H1 (cell line): Measurements from ENCODE around the gene SLC35B2. TPM values are rescaled to one million over a fixed set of nuclear protein-coding genes. Genes with fewer than 3 reads are reported as not detected.
A peak's percentile ranks its signal among the peaks of the same experiment; 100 is the strongest.

Experiments used
- CTCF ChIA-PET: fragments of 300-600 bp; sonication (Branson Sonifier 250); formaldehyde crosslinking; loops from one replicate; lab custom pipeline; 2021; ENCODE audit not compliant: partially characterized antibody; lab: Charles Lee
- POLR2A ChIA-PET: fragments of 300-600 bp; sonication (Branson Sonifier 250); formaldehyde crosslinking; loops from one replicate; lab custom pipeline; 2021; ENCODE audit warnings: inconsistent platforms; ENCODE audit not compliant: partially characterized antibody; lab: Charles Lee
- DNase-seq, 2 experiments: peaks; one replicate each; pipeline versions ENCODE4 v3.0.0 to v3.0.0-alpha.2; 2010 to 2022; ENCODE audit warnings: low spot score in 2 of 2, low read depth in 1 of 2, mixed read lengths in 1 of 2
- FAIRE-seq: peaks from 2 replicates; lab custom pipeline; 2011; peaks lifted over from hg19 to GRCh38; lab: Jason Lieb, UNC
- H2AFZ ChIP-seq: 2 replicates; pipeline ENCODE4 v1.8.1; 2012; ENCODE audit warnings: low read length, inconsistent platforms
- H2AK5ac ChIP-seq: 2 replicates; pipeline ENCODE4 v1.6.1; 2013; ENCODE audit warnings: low read depth, low read length
- H2BK120ac ChIP-seq: replicated peaks from 2 replicates; pipeline ENCODE3; 2013; ENCODE audit warnings: low read depth, low read length, inconsistent platforms
- H2BK12ac ChIP-seq: 2 replicates; pipeline ENCODE4 v1.6.1; 2013; ENCODE audit warnings: low read depth, low read length
- H2BK15ac ChIP-seq: 2 replicates; pipeline ENCODE4 v1.6.1; 2013; ENCODE audit warnings: low read length
- H2BK20ac ChIP-seq: 2 replicates; pipeline ENCODE4 v1.6.1; 2013; ENCODE audit warnings: low read length
- H2BK5ac ChIP-seq: 2 replicates; pipeline ENCODE4 v1.6.1; 2013; ENCODE audit warnings: low read depth, low read length
- H3K14ac ChIP-seq: 2 replicates; pipeline ENCODE4 v1.6.1; 2013; ENCODE audit warnings: inconsistent platforms; ENCODE audit not compliant: insufficient read length
- H3K18ac ChIP-seq: 2 replicates; pipeline ENCODE4 v1.6.1; 2013; ENCODE audit warnings: low read length; ENCODE audit errors: extremely low read depth
- H3K23ac ChIP-seq: 2 replicates; pipeline ENCODE4 v1.6.1; 2013; ENCODE audit warnings: inconsistent platforms; ENCODE audit not compliant: insufficient read length
- H3K23me2 ChIP-seq: 2 replicates; pipeline ENCODE4 v1.6.1; 2013; ENCODE audit warnings: low read depth, low read length
- H3K27ac ChIP-seq: 2 replicates; pipeline ENCODE4 v1.6.1; 2011; ENCODE audit warnings: low read depth, low read length, inconsistent platforms
- H3K27me3 ChIP-seq, 4 experiments: replicated peaks in 1 of 4; 1 replicate in 1 of 4; 2 replicates in 3 of 4; pipeline versions ENCODE4 v1.6.1 to v1.8.1; 2011 to 2013; ENCODE audit warnings: low read length in 3 of 4, mild to moderate bottlenecking in 3 of 4, inconsistent platforms in 2 of 4, mixed read lengths in 2 of 4, moderate library complexity in 1 of 4; ENCODE audit not compliant: control insufficient read depth in 3 of 4, insufficient read depth in 3 of 4; ENCODE audit errors: extremely low read depth in 1 of 4
- H3K36me3 ChIP-seq, 4 experiments: 2 replicates each; pipeline versions ENCODE4 v1.6.1 to v1.8.1; 2011 to 2013; ENCODE audit warnings: mild to moderate bottlenecking in 4 of 4, low read length in 3 of 4, moderate library complexity in 2 of 4, control low read depth in 1 of 4, inconsistent platforms in 1 of 4; ENCODE audit not compliant: insufficient read depth in 4 of 4, control insufficient read depth in 2 of 4
- H3K4ac ChIP-seq: replicated peaks from 2 replicates; pipeline ENCODE3; 2013; ENCODE audit warnings: low read length, low read depth, mixed read lengths, inconsistent platforms; ENCODE audit not compliant: insufficient read length
- H3K4me1 ChIP-seq, 4 experiments: replicated peaks in 1 of 4; 1 replicate in 1 of 4; 2 replicates in 3 of 4; pipeline versions ENCODE4 v1.6.1 to v1.8.1; 2011 to 2013; ENCODE audit warnings: low read length in 3 of 4, inconsistent platforms in 2 of 4, mixed read lengths in 1 of 4; ENCODE audit not compliant: insufficient read depth in 4 of 4, control insufficient read depth in 3 of 4
- H3K4me2 ChIP-seq, 2 experiments: 2 replicates each; pipeline versions ENCODE4 v1.6.1 to v1.8.1; 2011 to 2013; ENCODE audit warnings: low read depth in 2 of 2, low read length in 2 of 2, control low read depth in 1 of 2, inconsistent platforms in 1 of 2, mild to moderate bottlenecking in 1 of 2; ENCODE audit not compliant: insufficient read depth in 1 of 2
- H3K4me3 ChIP-seq, 4 experiments: fragments of 200-600, 300-600 bp in 1 of 4; sonication (generic), shearing (Covaris generic), sonication (Bioruptor Twin) in 1 of 4; 2 replicates each; pipeline versions ENCODE4 v1.5.1 to v1.8.1; 2011 to 2016; ENCODE audit warnings: low read length in 4 of 4, low read depth in 3 of 4, control low read depth in 2 of 4, inconsistent platforms in 2 of 4, mild to moderate bottlenecking in 2 of 4, mixed read lengths in 1 of 4, moderate library complexity in 1 of 4; ENCODE audit not compliant: insufficient read depth in 2 of 4; ENCODE audit errors: extremely low read depth in 1 of 4
- H3K56ac ChIP-seq: replicated peaks from 2 replicates; pipeline ENCODE3; 2013; ENCODE audit warnings: low read depth, mild to moderate bottlenecking, mixed read lengths, low read length, inconsistent platforms; ENCODE audit not compliant: insufficient read length
- H3K79me1 ChIP-seq: 2 replicates; pipeline ENCODE4 v1.6.1; 2013; ENCODE audit warnings: low read depth, low read length, control low read depth
- H3K79me2 ChIP-seq, 2 experiments: 2 replicates each; pipeline versions ENCODE4 v1.6.1 to v1.8.1; 2012 to 2013; ENCODE audit warnings: low read length in 2 of 2, mild to moderate bottlenecking in 2 of 2, inconsistent platforms in 1 of 2; ENCODE audit not compliant: insufficient read depth in 2 of 2, control insufficient read depth in 1 of 2
- H3K9ac ChIP-seq, 4 experiments: replicated peaks in 1 of 4; 1 replicate in 1 of 4; 2 replicates in 3 of 4; pipeline versions ENCODE4 v1.6.1 to v1.8.1; 2011 to 2013; ENCODE audit warnings: low read depth in 3 of 4, low read length in 3 of 4, control low read depth in 2 of 4, mild to moderate bottlenecking in 2 of 4, moderate library complexity in 2 of 4, inconsistent platforms in 1 of 4; ENCODE audit errors: extremely low read depth in 1 of 4
- H3K9me3 ChIP-seq, 2 experiments: 2 replicates each; pipeline versions ENCODE4 v1.6.1 to v1.8.1; 2012 to 2013; ENCODE audit warnings: mild to moderate bottlenecking in 2 of 2, moderate library complexity in 2 of 2, control low read depth in 1 of 2, inconsistent platforms in 1 of 2, low read depth in 1 of 2, low read length in 1 of 2, mixed read lengths in 1 of 2; ENCODE audit not compliant: insufficient read depth in 2 of 2
- H4K20me1 ChIP-seq, 2 experiments: replicated peaks in 1 of 2; 2 replicates each; pipeline versions ENCODE3 to v1.8.1; 2011 to 2013; ENCODE audit warnings: inconsistent platforms in 2 of 2, low read length in 2 of 2, mild to moderate bottlenecking in 1 of 2; ENCODE audit not compliant: insufficient read depth in 2 of 2, control insufficient read depth in 1 of 2
- H4K5ac ChIP-seq: 2 replicates; pipeline ENCODE4 v1.6.1; 2013; ENCODE audit warnings: low read length, low read depth, mixed read lengths, inconsistent platforms; ENCODE audit not compliant: insufficient read length
- H4K8ac ChIP-seq: 2 replicates; pipeline ENCODE4 v1.8.0; 2013; ENCODE audit warnings: mild to moderate bottlenecking, moderate library complexity, low read length, inconsistent platforms; ENCODE audit not compliant: insufficient read depth; ENCODE audit errors: extremely low read depth
- H4K91ac ChIP-seq: replicated peaks from 2 replicates; pipeline ENCODE3; 2013; ENCODE audit warnings: low read length, mixed read lengths, inconsistent platforms; ENCODE audit not compliant: insufficient read length
- CTCF ChIP-seq, 3 experiments: IDR thresholded peaks; 1 replicate in 2 of 3; 2 replicates in 1 of 3; pipeline versions ENCODE4 v1.5.1 to v1.6.1; 2011; ENCODE audit warnings: low read length in 3 of 3, mild to moderate bottlenecking in 3 of 3, inconsistent platforms in 2 of 3, low read depth in 1 of 3, moderate library complexity in 1 of 3; ENCODE audit not compliant: insufficient read depth in 1 of 3; ENCODE audit errors: control extremely low read depth in 1 of 3
- EP300 ChIP-seq, 2 experiments: IDR thresholded peaks; 1 replicate in 1 of 2; 2 replicates in 1 of 2; pipeline ENCODE4 v1.6.1; 2011 to 2012; ENCODE audit warnings: low read depth in 2 of 2, low read length in 2 of 2, mild to moderate bottlenecking in 2 of 2, borderline replicate concordance in 1 of 2, inconsistent platforms in 1 of 2, moderate library complexity in 1 of 2
- JUN ChIP-seq: IDR thresholded peaks from 2 replicates; pipeline ENCODE4 v1.6.1; 2011; ENCODE audit warnings: low read depth, mild to moderate bottlenecking, improper control_type of control experiment, low read length
- NRF1 ChIP-seq: IDR thresholded peaks from 2 replicates; pipeline ENCODE4 v1.6.1; 2011; ENCODE audit warnings: mild to moderate bottlenecking, low read depth, low read length, improper control_type of control experiment
- SP1 ChIP-seq: IDR thresholded peaks from 2 replicates; pipeline ENCODE4 v1.6.1; 2011; ENCODE audit warnings: low read depth, low read length
- SP2 ChIP-seq: IDR thresholded peaks from 2 replicates; pipeline ENCODE4 v1.6.1; 2012; ENCODE audit warnings: mild to moderate bottlenecking, low read length, inconsistent platforms
- TAF1 ChIP-seq: IDR thresholded peaks from 2 replicates; pipeline ENCODE4 v1.6.1; 2011; ENCODE audit warnings: mild to moderate bottlenecking, low read depth, low read length
- TBP ChIP-seq: IDR thresholded peaks from 2 replicates; pipeline ENCODE4 v1.6.1; 2011; ENCODE audit warnings: low read depth, low read length, improper control_type of control experiment
- USF2 ChIP-seq: IDR thresholded peaks from 2 replicates; pipeline ENCODE4 v1.6.1; 2011; ENCODE audit warnings: low read length, improper control_type of control experiment
- ZNF274 ChIP-seq: IDR thresholded peaks from 2 replicates; pipeline ENCODE4 v1.7.0; 2012; ENCODE audit warnings: low read length, borderline replicate concordance; ENCODE audit errors: extremely low read depth
- WGBS, 2 experiments: shearing (Covaris generic) in 1 of 2; methylation state at CpG; one replicate each; pipeline versions ENCODE4 v1.1.6 to v1.1.7; 2013 to 2015; ENCODE audit warnings: low lambda C conversion rate in 2 of 2, mixed read lengths in 2 of 2, inconsistent platforms in 1 of 2, low coverage in 1 of 2, missing lambda C conversion rate in 1 of 2; ENCODE audit not compliant: insufficient replicate concordance in 2 of 2, insufficient coverage in 1 of 2, insufficient read length in 1 of 2; ENCODE audit errors: extremely low coverage in 1 of 2, missing lambda C conversion rate in 1 of 2; 5-methylcytosine and 5-hydroxymethylcytosine counted together
- polyA plus RNA-seq, 7 experiments: library from polyadenylated mRNA; depleted of rRNA in 3 of 7; stranded (reverse) in 5 of 7; unstranded in 2 of 7; fragments of >200 nt in 5 of 7; fragments of 200-250 nt in 2 of 7; gene quantifications; 1 replicate in 5 of 7; 2 replicates in 1 of 7; 4 replicates in 1 of 7; pipeline versions ENCODE4 v1.2.1 to v1.2.3, GENCODE V29; 2011 to 2013; ENCODE audit warnings: missing spikeins in 2 of 7, mixed read lengths in 2 of 7
- total RNA-seq: library from RNA; stranded (reverse); fragmentation: NEBNext Ultra II Directional; extraction: Animal tissue kit (Norgen Biotek cat#: 25700); gene quantifications from 2 replicates; pipeline ENCODE4 v1.2.1, GENCODE V29; 2021

The SLC35B2 gene
- total and polyA plus RNA-seq, 2 of the 8 experiments (the other 6 are each of a cell fraction or from before 2014, with no cell fraction given), result 29.5 to 65.0 TPM

- no peak overlapping the region for H2BK20ac ChIP-seq
- no peak overlapping the region for H4K8ac ChIP-seq
- H4K20me1 ChIP-seq, result peaks cover 30 to 41% of the 10 kb centered on the region in 2 experiments
- H3K56ac ChIP-seq, result no peak overlapping the region
- H3K23me2 ChIP-seq, result peaks cover 16% of the 10 kb centered on the region
- H4K91ac ChIP-seq, result no peak overlapping the region
- DNase-seq (no peak), FAIRE-seq (no peak)
- no peak overlapping the region for H3K27ac ChIP-seq
- peaks cover 25% of the 10 kb centered on the region for H3K79me1 ChIP-seq
- H3K23ac ChIP-seq, result no peak overlapping the region
- 0 out of 2 replicates have a peak overlapping the region, but pooled peaks have one; percentile 68 for H2BK12ac ChIP-seq
- H3K9ac ChIP-seq, result peak overlapping the region in 1 of 4 experiments; percentile 4; a peak in 1 of 7 replicates
- no peak overlapping the region for H2BK15ac ChIP-seq
- H3K4me1 ChIP-seq, result peaks cover 15 to 46% (median 35%) of the 10 kb centered on the region in 4 experiments
- ChIA-PET CTCF (interaction anchor here (0.7 to 19.4 kb wide), 22 partner anchors 9 to 129 kb away, joined by 3 to 287 read pairs (median 8); partner anchors contain the start of genes HSP90AB1, MYMX, SLC35B2 and TMEM151B), POLR2A (interaction anchor here (0.9 to 21.0 kb wide), 14 partner anchors 11 to 100 kb away, joined by 3 to 477 read pairs (median 13); partner anchors contain the start of genes AARS2, HSP90AB1 and SLC35B2)
- no peak overlapping the region; the same call in 1 of the 2 replicates for H3K18ac ChIP-seq
- no peak overlapping the region for H3K4ac ChIP-seq
- H3K36me3 ChIP-seq, result peaks cover 8 to 19% (median 13%) of the 10 kb centered on the region in 4 experiments; a peak in 6 of 8 replicates
- H2AFZ ChIP-seq, result no peak overlapping the region
- peak overlapping the region; percentile 94 to 95 for H3K4me2 ChIP-seq
- no peak overlapping the region for H2BK5ac ChIP-seq
- no peaks in the 10 kb centered on the region for H3K9me3 ChIP-seq
- 89% methylated on average over 4 of the region's 4 CpGs; no CpG with 5 or more reads in 1 of the 2 experiments for WGBS, 2 experiments
- no peak overlapping the region for H3K14ac ChIP-seq
- peak overlapping the region; percentile 65 to 90 (median 78) for H3K4me3 ChIP-seq
- no peak overlapping the region for H4K5ac ChIP-seq
- H2BK120ac ChIP-seq, result no peak overlapping the region
- no peak overlapping the region for H2AK5ac ChIP-seq
- no peaks in the 10 kb centered on the region for H3K27me3 ChIP-seq
- peaks cover 10 to 48% of the 10 kb centered on the region in 2 experiments; a peak in 3 of 4 replicates for H3K79me2 ChIP-seq
- TF ChIP-seq SP2 (no peak), CTCF (IDR thresholded peaks at IDR 0.05; ENCODE audit: control extremely low read depth in 1 of 3, insufficient read depth in 1 of 3, low read depth in 1 of 3, low read length in 3 of 3) (no peak), NRF1 (no peak), ZNF274 (no peak), USF2 (no peak), TAF1 (no peak), TBP (no peak), JUN (no peak), SP1 (no peak), EP300 (IDR thresholded peaks at IDR 0.05; ENCODE audit: borderline replicate concordance in 1 of 2, low read depth in 2 of 2, low read length in 2 of 2) (no peak)
Measured at GRCh38 chr6:44224965-44225305, 32.4 kb downstream of the SLC35B2 start.
